ENCODE results near the gene RBM7. TPM values are rescaled to one million over a fixed set of nuclear protein-coding genes. Genes with fewer than 3 reads are reported as not detected.

RBM7 gene
- total RNA-seq, 4 donors from 2014 or later = 21.4 to 33.3 (median 23.4) TPM

- TF ChIP-seq, protein P1, sequence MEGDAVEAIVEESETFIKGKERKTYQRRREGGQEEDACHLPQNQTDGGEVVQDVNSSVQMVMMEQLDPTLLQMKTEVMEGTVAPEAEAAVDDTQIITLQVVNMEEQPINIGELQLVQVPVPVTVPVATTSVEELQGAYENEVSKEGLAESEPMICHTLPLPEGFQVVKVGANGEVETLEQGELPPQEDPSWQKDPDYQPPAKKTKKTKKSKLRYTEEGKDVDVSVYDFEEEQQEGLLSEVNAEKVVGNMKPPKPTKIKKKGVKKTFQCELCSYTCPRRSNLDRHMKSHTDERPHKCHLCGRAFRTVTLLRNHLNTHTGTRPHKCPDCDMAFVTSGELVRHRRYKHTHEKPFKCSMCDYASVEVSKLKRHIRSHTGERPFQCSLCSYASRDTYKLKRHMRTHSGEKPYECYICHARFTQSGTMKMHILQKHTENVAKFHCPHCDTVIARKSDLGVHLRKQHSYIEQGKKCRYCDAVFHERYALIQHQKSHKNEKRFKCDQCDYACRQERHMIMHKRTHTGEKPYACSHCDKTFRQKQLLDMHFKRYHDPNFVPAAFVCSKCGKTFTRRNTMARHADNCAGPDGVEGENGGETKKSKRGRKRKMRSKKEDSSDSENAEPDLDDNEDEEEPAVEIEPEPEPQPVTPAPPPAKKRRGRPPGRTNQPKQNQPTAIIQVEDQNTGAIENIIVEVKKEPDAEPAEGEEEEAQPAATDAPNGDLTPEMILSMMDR (IDR thresholded peaks at IDR 0.05) = no peak
- DNase-seq (ENCODE audit: low spot score) (no peak), ATAC-seq (ENCODE audit: low FRiP score) (no peak)
Observed at GRCh38 chr11:114379394-114380069, 20.9 kb upstream of the RBM7 start.

GRCh38 chr11:114382509-114382908, 18.0 kb upstream of the RBM7 start:
- TF ChIP-seq, protein P1 (IDR thresholded peaks at IDR 0.05) = no peak
- no peak for DNase-seq (ENCODE audit: low spot score)
- no peak for ATAC-seq (ENCODE audit: low FRiP score)

DNA sequence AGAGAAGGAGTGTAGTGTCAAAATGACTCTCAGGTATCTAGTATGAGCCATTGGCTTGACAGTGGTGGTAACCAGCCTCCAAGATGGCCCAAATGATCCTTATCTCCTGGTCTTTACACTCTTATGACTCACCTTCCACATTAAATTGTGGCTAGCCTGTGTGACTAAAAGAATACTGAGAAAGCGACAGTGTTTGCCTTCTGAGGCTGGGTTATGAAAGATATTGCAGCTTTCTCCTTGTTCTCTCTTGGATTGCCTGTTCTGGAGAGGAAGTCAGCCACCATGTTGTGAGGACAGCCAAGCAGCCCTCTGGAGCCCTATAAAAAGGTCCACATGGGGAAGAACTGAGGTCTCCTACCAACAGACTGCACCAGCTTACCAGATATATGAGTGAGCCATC, 16.0 kb upstream of the RBM7 start:
- TF ChIP-seq, protein P1 (IDR thresholded peaks at IDR 0.05) = no peak
- no peak for DNase-seq (ENCODE audit: low spot score)
- ATAC-seq (ENCODE audit: low FRiP score) = no peak

DNA sequence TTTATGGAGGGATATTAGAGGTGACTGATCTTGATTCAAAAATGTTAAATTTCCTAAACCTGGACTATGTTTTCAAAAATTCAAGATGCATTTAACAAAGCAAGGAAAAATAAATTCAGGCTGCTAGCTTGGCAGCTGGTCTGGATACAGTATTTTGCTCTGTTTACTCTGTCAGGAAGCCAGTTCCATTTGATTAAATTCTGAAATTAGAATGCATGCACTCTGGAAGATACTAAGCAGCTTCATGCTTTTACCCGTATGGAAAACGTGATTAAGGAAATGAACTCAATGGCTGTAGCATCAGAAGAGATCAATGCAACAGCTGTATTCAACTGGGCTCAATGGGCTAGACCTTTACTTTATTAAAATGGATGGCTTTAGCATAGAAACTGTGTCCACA, 14.3 kb upstream of the RBM7 start:
- no peak for DNase-seq (ENCODE audit: low spot score)
- no peak for ATAC-seq (ENCODE audit: low FRiP score)
- TF ChIP-seq, protein P1 (IDR thresholded peaks at IDR 0.05) = no peak

DNA sequence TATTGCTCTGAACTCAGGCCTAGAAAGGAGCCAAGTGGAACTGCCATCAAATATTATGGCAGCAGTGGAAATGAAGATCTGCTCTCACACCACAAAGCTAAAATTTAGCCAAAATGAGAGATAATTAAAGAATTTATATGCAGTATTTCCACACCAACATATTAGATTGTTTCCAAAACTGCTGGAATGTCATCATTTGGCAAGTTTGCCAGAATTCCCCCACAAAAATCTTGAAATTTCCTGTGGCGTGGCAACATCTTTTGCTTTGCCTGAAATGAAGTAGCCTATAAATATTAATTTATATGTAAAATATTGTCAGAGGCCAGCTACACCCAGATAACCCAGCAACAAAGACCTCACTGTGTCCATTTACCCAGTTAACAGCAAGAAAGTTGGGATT, 13.9 kb upstream of the RBM7 start:
- ATAC-seq (ENCODE audit: low FRiP score) = no peak

DNA sequence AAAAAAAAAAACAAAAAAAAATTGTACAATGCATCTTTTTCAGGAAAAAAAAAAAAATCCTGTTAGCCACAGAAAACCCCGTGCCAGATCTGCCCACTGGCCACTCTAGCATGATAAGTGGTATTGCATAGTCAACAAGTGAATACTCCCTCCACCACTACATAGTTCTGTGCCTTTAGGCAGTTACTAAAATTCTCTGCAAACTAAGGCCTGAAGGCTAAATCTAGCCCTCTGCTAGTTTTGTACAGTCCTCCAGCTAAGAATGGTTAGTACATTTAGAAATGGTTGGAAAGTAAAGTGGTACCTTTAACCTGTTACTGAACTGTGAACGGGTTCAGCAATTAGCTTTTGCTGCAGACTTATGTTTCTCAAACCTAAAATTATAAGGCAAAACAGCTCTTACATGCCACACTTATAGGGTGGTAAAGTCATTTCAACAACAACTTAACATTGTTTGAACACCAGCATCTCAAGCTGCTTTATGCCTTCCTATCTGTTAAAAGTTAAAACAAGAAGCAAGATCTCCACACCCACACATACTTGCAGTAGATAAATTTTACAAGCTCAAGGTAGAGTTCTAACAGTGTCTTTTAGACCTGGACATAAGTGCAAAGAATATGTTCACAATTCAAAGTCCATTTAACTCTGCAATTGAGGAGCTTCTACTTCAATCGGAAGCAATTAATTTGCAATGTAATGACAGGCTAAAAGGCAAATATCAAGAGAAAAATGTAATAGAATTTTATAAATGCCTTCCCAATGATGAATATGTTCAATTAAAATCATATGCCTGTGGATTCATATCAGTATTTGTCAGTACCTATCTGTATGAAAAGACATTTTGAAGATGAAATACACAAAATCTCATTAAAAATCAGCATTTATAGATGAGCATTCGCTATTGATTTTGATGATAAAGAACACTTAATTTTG, 7.5 kb upstream of the RBM7 start:
- TF ChIP-seq, protein P1 (IDR thresholded peaks at IDR 0.05) = no peak
- no peak for ATAC-seq (ENCODE audit: low FRiP score)

More for the DNA sequence above, 13.9 kb upstream of the RBM7 start:
- TF ChIP-seq, protein P1 (IDR thresholded peaks at IDR 0.05) = no peak
- no peak for DNase-seq (ENCODE audit: low spot score)

More for the DNA sequence above, 7.5 kb upstream of the RBM7 start:
- no peak for DNase-seq (ENCODE audit: low spot score)
